ENCODE results near the gene PCARE. TPM values are rescaled to one million over a fixed set of nuclear protein-coding genes. Genes with fewer than 3 reads are reported as not detected.

The PCARE gene
- total RNA-seq, 1 experiment from 2014 or later, result not detected

DNA sequence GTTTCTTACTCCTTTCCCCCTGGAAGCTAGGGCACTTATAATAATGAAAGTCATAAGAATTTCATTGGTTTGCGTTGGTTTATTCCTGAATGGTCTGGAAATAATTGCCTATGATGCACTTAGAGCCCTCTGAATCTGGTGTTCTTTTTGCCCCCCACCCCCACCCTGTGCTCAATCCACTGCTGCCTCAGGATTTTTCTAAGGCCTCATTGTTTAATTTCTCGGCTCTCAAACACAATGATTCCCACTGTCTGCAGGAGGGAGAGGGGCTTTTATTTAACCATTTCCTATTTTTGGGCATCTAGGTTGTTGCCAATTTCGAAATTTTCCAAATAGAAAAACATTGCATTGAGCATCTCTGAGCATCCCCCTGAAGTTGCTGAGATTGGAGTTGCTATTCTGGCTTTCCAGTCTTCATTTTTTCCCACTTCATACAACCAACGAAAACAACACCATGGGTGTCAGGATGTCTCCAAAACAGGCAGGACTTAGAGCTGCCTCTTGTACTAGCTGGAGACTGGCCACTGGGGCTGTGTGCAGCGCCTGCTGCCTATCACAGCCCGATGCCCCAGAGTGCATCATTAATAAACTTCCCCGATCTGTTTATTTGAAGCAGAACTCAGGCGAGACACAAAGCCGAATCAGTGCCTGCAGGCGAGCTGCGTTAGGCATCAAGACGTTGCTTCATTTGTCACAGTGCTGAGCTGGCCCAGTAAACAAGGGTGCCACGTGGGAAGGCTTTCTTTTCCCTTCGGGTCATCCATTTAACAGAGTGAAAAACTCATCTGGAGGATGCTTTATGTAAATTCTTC is 1.8 kb upstream of the PCARE start:
- CTCF ChIA-PET, result interaction anchor here (1.3 kb wide), 1 partner anchor 117 kb away, joined by 5 read pairs; no protein-coding TSS in a partner anchor
- peaks cover 23% of the 10 kb centered on the region for H3K9me3 Mint-ChIP-seq
- H3K36me3 Mint-ChIP-seq, result peaks cover 9% of the 10 kb centered on the region; the same call in 1 of the 2 replicates
- H3K27ac Mint-ChIP-seq, result no peak overlapping the region
- no peak for DNase-seq (ENCODE audit: low spot score)
- H3K27me3 Mint-ChIP-seq (ENCODE audit: low read depth), result no peaks in the 10 kb centered on the region
- no peak overlapping the region for H3K4me3 Mint-ChIP-seq
- H3K4me1 Mint-ChIP-seq, result no peaks in the 10 kb centered on the region; the same call in 1 of the 2 replicates
- POLR2A ChIA-PET, result no interaction called here
- no peak for TF ChIP-seq USF2 (CRISPR knock-in tag; IDR thresholded peaks at IDR 0.05)
- no peak for TF ChIP-seq MXD4 (CRISPR knock-in tag; IDR thresholded peaks at IDR 0.05; ENCODE audit: borderline replicate concordance)
- no peak for TF ChIP-seq CREB1 (CRISPR knock-in tag; IDR thresholded peaks at IDR 0.05)
- TF ChIP-seq, protein P1, sequence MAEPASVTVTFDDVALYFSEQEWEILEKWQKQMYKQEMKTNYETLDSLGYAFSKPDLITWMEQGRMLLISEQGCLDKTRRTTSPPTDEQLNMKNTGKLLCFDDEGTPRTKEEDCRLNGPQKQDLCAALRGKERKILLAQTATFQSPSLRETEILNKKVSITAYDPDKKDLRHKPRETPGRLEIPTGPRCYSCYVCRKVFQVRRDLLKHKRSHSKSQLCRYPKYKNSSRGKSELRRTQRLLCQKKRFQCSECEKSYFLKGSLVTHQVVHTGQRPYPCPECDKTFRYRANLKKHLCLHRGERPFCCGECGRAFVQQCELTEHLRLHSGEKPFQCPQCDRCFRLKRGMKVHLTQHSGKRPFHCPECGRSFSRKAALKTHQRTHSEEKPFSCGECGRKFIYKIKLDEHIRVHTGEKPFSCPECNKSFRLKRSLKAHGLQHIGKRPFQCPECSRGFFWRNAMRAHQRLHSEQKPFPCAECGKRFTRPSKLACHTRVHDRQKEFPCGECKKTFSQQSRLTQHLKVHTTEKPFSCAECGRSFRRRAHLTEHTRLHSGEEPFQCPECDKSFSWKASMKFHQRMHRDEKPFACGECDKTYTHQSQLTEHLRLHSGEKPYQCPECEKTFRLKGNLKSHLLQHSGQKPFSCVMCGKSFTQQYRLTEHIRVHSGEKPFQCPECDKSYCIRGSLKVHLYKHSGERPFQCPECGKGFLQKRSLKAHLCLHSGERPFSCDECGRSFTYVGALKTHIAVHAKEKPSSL (CRISPR knock-in tag; conservative IDR thresholded peaks at IDR 0.05), result no peak
- no peak for TF ChIP-seq FOXP1 (CRISPR knock-in tag; IDR thresholded peaks at IDR 0.05; ENCODE audit: borderline replicate concordance)
- no peak for TF ChIP-seq IRF2 (CRISPR knock-in tag; IDR thresholded peaks at IDR 0.05; ENCODE audit: borderline replicate concordance, low read depth)
- TF ChIP-seq GABPB1 (CRISPR knock-in tag; IDR thresholded peaks at IDR 0.05), result no peak
- TF ChIP-seq GRHL2 (CRISPR knock-in tag; IDR thresholded peaks at IDR 0.05; ENCODE audit: insufficient replicate concordance, severe bottlenecking), result no peak
- no peak for TF ChIP-seq TEAD4 (CRISPR knock-in tag; IDR thresholded peaks at IDR 0.05)
- no peak for TF ChIP-seq GTF2I (CRISPR knock-in tag; conservative IDR thresholded peaks at IDR 0.05)
- no peak for TF ChIP-seq NR1H2 (CRISPR knock-in tag; IDR thresholded peaks at IDR 0.05)
- TF ChIP-seq CDX4 (CRISPR knock-in tag; IDR thresholded peaks at IDR 0.05; ENCODE audit: borderline replicate concordance), result no peak
- TF ChIP-seq RELA (CRISPR knock-in tag; IDR thresholded peaks at IDR 0.05; ENCODE audit: borderline replicate concordance), result no peak
- ATAC-seq, result no peak

GRCh38 chr2:29073933-29074332 is 390 bp downstream of the PCARE start:
- Mint-ChIP-seq H3K36me3 (no peaks in the 10 kb centered on the region), H3K4me1 (no peaks in the 10 kb centered on the region; the same call in 1 of the 2 replicates), H3K27ac (no peak overlapping the region), H3K9me3 (peaks cover 7% of the 10 kb centered on the region; the same call in 1 of the 2 replicates), H3K4me3 (no peak overlapping the region), H3K27me3 (ENCODE audit: low read depth) (no peaks in the 10 kb centered on the region)
- ChIA-PET CTCF (no interaction called here), POLR2A (no interaction called here)
- no peak for DNase-seq (ENCODE audit: low spot score)
- no peak for ATAC-seq
- TF ChIP-seq ATF3 (CRISPR knock-in tag; conservative IDR thresholded peaks at IDR 0.05), result no peak
- no peak for TF ChIP-seq ZNF671 (CRISPR knock-in tag; IDR thresholded peaks at IDR 0.05)
- TF ChIP-seq HMGXB4 (CRISPR knock-in tag; IDR thresholded peaks at IDR 0.05), result no peak
- TF ChIP-seq, protein P2, sequence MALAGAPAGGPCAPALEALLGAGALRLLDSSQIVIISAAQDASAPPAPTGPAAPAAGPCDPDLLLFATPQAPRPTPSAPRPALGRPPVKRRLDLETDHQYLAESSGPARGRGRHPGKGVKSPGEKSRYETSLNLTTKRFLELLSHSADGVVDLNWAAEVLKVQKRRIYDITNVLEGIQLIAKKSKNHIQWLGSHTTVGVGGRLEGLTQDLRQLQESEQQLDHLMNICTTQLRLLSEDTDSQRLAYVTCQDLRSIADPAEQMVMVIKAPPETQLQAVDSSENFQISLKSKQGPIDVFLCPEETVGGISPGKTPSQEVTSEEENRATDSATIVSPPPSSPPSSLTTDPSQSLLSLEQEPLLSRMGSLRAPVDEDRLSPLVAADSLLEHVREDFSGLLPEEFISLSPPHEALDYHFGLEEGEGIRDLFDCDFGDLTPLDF (CRISPR knock-in tag; IDR thresholded peaks at IDR 0.05), result no peak
- no peak for TF ChIP-seq ETV6 (CRISPR knock-in tag; IDR thresholded peaks at IDR 0.05)
- TF ChIP-seq JAZF1 (CRISPR knock-in tag; IDR thresholded peaks at IDR 0.05), result no peak
- TF ChIP-seq GABPB1 (CRISPR knock-in tag; IDR thresholded peaks at IDR 0.05), result no peak
- TF ChIP-seq, protein P3, sequence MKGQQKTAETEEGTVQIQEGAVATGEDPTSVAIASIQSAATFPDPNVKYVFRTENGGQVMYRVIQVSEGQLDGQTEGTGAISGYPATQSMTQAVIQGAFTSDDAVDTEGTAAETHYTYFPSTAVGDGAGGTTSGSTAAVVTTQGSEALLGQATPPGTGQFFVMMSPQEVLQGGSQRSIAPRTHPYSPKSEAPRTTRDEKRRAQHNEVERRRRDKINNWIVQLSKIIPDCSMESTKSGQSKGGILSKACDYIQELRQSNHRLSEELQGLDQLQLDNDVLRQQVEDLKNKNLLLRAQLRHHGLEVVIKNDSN (CRISPR knock-in tag; IDR thresholded peaks at IDR 0.05), result no peak
- TF ChIP-seq, protein P1 (CRISPR knock-in tag; conservative IDR thresholded peaks at IDR 0.05), result no peak
- TF ChIP-seq EMX1 (CRISPR knock-in tag; IDR thresholded peaks at IDR 0.05), result no peak
- no peak for TF ChIP-seq TCF7 (CRISPR knock-in tag; IDR thresholded peaks at IDR 0.05; ENCODE audit: low read depth)
- TF ChIP-seq IRF2 (CRISPR knock-in tag; IDR thresholded peaks at IDR 0.05; ENCODE audit: borderline replicate concordance, low read depth), result no peak
